Measurements from ENCODE around the gene TAOK1. TPM values are rescaled to one million over a fixed set of nuclear protein-coding genes. Genes with fewer than 3 reads are reported as not detected.
A peak's percentile ranks its signal among the peaks of the same experiment; 100 is the strongest.

TAOK1 gene
- total and polyA plus RNA-seq, 10 of the 15 experiments (the other 5 are each of a cell fraction or from before 2014, with no cell fraction given): 2.0 to 27.1 (median 11.8) TPM

GRCh38 chr17:29514792-29515191, 124.6 kb downstream of the TAOK1 start:
- in situ Hi-C loops (cut with MboI) (no loop called here), intact Hi-C loops (cut with micrococcal nuclease; ENCODE audit: unreplicated experiment) (loop anchor here (10.0 kb wide), 1 partner anchor 120 kb away; the partner anchor contains the start of gene TAOK1)
- no peak for TF ChIP-seq GATAD2B (conservative IDR thresholded peaks at IDR 0.05; ENCODE audit: low read depth)
- no peak for TF ChIP-seq IKZF2 (IDR thresholded peaks at IDR 0.05)
- no peak for TF ChIP-seq ZZZ3 (IDR thresholded peaks at IDR 0.05; ENCODE audit: control insufficient read depth, insufficient read length, low read depth)
- TF ChIP-seq NBN (IDR thresholded peaks at IDR 0.05): no peak
- no peak for TF ChIP-seq IRF3 (IDR thresholded peaks at IDR 0.05)
- TF ChIP-seq MAX (IDR thresholded peaks at IDR 0.05; ENCODE audit: low read depth, low read length): no peak
- TF ChIP-seq GABPA (IDR thresholded peaks at IDR 0.05; ENCODE audit: low read depth): no peak
- no peak for TF ChIP-seq STAT1 (conservative IDR thresholded peaks at IDR 0.05)
- no peak for TF ChIP-seq MTA3 (IDR thresholded peaks at IDR 0.05; ENCODE audit: borderline replicate concordance, low read length)
- TF ChIP-seq PBX3 (IDR thresholded peaks at IDR 0.05; ENCODE audit: insufficient replicate concordance, low read depth, low read length): no peak
- no peak for TF ChIP-seq RAD21 (IDR thresholded peaks at IDR 0.05; ENCODE audit: insufficient read depth, low read depth, low read length)
- no peak for TF ChIP-seq NR2C1 (IDR thresholded peaks at IDR 0.05)
- TF ChIP-seq KAT2A (conservative IDR thresholded peaks at IDR 0.05; ENCODE audit: control insufficient read depth, low read depth, low read length): no peak
- no peak for TF ChIP-seq ATF7 (IDR thresholded peaks at IDR 0.05; ENCODE audit: low read depth)
- TF ChIP-seq NRF1 (conservative IDR thresholded peaks at IDR 0.05; ENCODE audit: low read depth, low read length): no peak
- TF ChIP-seq POLR2AphosphoS2 (IDR thresholded peaks at IDR 0.05; ENCODE audit: low read depth, low read length): no peak
- TF ChIP-seq, protein P1, sequence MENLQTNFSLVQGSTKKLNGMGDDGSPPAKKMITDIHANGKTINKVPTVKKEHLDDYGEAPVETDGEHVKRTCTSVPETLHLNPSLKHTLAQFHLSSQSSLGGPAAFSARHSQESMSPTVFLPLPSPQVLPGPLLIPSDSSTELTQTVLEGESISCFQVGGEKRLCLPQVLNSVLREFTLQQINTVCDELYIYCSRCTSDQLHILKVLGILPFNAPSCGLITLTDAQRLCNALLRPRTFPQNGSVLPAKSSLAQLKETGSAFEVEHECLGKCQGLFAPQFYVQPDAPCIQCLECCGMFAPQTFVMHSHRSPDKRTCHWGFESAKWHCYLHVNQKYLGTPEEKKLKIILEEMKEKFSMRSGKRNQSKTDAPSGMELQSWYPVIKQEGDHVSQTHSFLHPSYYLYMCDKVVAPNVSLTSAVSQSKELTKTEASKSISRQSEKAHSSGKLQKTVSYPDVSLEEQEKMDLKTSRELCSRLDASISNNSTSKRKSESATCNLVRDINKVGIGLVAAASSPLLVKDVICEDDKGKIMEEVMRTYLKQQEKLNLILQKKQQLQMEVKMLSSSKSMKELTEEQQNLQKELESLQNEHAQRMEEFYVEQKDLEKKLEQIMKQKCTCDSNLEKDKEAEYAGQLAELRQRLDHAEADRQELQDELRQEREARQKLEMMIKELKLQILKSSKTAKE (IDR thresholded peaks at IDR 0.05; ENCODE audit: low read depth, poor library complexity, severe bottlenecking): no peak
- TF ChIP-seq MTA2 (IDR thresholded peaks at IDR 0.05; ENCODE audit: low read depth): no peak
- TF ChIP-seq, protein P2, sequence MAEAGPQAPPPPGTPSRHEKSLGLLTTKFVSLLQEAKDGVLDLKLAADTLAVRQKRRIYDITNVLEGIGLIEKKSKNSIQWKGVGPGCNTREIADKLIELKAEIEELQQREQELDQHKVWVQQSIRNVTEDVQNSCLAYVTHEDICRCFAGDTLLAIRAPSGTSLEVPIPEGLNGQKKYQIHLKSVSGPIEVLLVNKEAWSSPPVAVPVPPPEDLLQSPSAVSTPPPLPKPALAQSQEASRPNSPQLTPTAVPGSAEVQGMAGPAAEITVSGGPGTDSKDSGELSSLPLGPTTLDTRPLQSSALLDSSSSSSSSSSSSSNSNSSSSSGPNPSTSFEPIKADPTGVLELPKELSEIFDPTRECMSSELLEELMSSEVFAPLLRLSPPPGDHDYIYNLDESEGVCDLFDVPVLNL (IDR thresholded peaks at IDR 0.05; ENCODE audit: low read depth, low read length): no peak
- no peak for TF ChIP-seq KDM1A (IDR thresholded peaks at IDR 0.05; ENCODE audit: borderline replicate concordance)
- DNase-seq (ENCODE audit: low read depth, low spot score) (no peak), FAIRE-seq (no peak), ATAC-seq (no peak)
- H3K36me3 ChIP-seq (ENCODE audit: control insufficient read depth in 2 of 2, insufficient read depth in 2 of 2, low read length in 1 of 2): peaks cover 4 to 19% of the 10 kb centered on the region in 2 experiments
- ChIA-PET RAD21 (ENCODE audit: unreplicated experiment) (interaction anchor here (0.7 kb wide), 1 partner anchor 77 kb away, joined by 3 read pairs; no protein-coding TSS in a partner anchor), POLR2A (no interaction called here), SMC1A (ENCODE audit: uncharacterized antibody, unreplicated experiment) (interaction anchor here (0.6 to 1.1 kb wide), 4 partner anchors 11 to 145 kb away, joined by 3 to 4 read pairs (median 3); no protein-coding TSS in a partner anchor), CTCF (interaction anchor here (0.6 to 1.4 kb wide), 4 partner anchors 22 to 968 kb away, joined by 3 to 6 read pairs (median 4); no protein-coding TSS in a partner anchor)
- no peak overlapping the region for H2AFZ ChIP-seq (ENCODE audit: control insufficient read depth, low read depth, low read length)
- H3K4me2 ChIP-seq (ENCODE audit: control insufficient read depth, insufficient read depth): no peak overlapping the region
- H3K9me3 ChIP-seq (replicated peaks; ENCODE audit: control insufficient read depth, insufficient read depth, low read length): no peaks in the 10 kb centered on the region
- H3K79me2 ChIP-seq (ENCODE audit: control insufficient read depth, insufficient read depth, low read length): no peaks in the 10 kb centered on the region
- no CpG with 5 or more reads among the region's 2 CpGs for WGBS (ENCODE audit: insufficient coverage, insufficient replicate concordance, low lambda C conversion rate, missing lambda C conversion rate)
- no peak overlapping the region for H3K27ac ChIP-seq (ENCODE audit: control insufficient read depth, insufficient read depth)
- H4K20me1 ChIP-seq (ENCODE audit: control insufficient read depth, insufficient read depth): no peaks in the 10 kb centered on the region
- BruUV-seq (replicated peaks): TSS peak; percentile 43
- no peaks in the 10 kb centered on the region for H3K27me3 ChIP-seq (replicated peaks in 1 of 2; ENCODE audit: control insufficient read depth in 2 of 2, insufficient read depth in 2 of 2, low read length in 1 of 2)
- H3K9ac ChIP-seq (ENCODE audit: control insufficient read depth, insufficient read depth, low read length): no peak overlapping the region
- no peak overlapping the region for H3K4me3 ChIP-seq
- no peaks in the 10 kb centered on the region for H3K4me1 ChIP-seq (ENCODE audit: control insufficient read depth, insufficient read depth, low read length)

Measured in GM12878 (cell line).